Fibroblast of the aortic adventitia (primary cell): ENCODE measurements around the gene CHD9. TPM values are rescaled to one million over a fixed set of nuclear protein-coding genes. Genes with fewer than 3 reads are reported as not detected.

ENCODE experiments used
- DNase-seq: peaks from one replicate; pipeline ENCODE4 v3.0.0-alpha.2; 2010; ENCODE audit warnings: low read depth
- H3K4me3 ChIP-seq: 2 replicates; pipeline ENCODE4 v1.5.1; 2011; ENCODE audit warnings: low read depth, mild to moderate bottlenecking, control low read depth, low read length, moderate library complexity
- total RNA-seq: library from RNA; depleted of rRNA; stranded (reverse); fragments of >200 nt; gene quantifications from 2 replicates; pipeline ENCODE4 v1.2.3, GENCODE V29; 2012; ENCODE audit warnings: low replicate concordance
- TF ChIP-seq, protein P1 (sequence below): IDR thresholded peaks from 2 replicates; pipeline ENCODE4 v1.5.1; 2011; ENCODE audit warnings: mild to moderate bottlenecking, low read length, control low read depth, inconsistent platforms; ENCODE audit not compliant: insufficient read depth

CHD9 gene
- total RNA-seq, 1 donor, result 90.6 TPM

DNA sequence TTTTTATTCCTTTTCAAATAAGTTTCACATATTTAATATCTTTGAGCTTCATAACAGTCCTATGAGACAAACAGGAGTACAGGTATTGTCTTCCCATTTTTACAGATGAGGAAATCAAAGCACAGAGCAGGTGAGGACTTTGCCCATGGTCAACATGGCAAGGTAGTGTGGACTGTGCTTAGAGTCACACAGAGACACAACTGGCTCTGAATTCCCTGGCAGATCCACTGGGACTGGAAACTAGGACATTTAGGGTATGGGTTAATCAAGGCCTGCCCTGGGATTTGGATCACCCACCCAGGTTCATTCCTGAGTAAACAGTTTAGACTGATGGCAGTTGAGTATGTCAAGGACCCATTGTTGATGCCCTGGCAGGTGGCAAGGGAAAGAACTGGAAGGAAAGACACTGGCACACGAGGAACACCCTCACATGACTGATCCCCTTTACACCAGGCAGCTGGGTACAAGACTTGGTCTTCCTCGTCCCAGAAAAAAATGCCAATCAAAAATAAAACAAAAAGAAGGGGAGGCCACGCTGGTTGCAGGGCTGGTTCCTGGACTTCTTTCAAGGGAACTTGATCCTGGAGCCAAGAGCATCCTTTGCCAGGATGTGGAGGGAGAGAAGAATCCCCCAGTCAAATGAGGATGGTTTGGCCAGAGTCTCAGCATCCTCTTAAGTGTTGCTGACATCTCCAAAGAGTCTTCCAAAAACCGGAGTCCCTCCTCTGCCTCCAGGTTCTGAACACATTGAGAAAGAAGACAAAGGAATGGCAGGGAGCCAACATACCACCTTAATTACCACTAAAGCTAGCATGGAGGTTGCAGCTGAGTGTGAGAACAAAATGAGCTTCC is 34.9 kb downstream of the CHD9 start:
- TF ChIP-seq, protein P1, sequence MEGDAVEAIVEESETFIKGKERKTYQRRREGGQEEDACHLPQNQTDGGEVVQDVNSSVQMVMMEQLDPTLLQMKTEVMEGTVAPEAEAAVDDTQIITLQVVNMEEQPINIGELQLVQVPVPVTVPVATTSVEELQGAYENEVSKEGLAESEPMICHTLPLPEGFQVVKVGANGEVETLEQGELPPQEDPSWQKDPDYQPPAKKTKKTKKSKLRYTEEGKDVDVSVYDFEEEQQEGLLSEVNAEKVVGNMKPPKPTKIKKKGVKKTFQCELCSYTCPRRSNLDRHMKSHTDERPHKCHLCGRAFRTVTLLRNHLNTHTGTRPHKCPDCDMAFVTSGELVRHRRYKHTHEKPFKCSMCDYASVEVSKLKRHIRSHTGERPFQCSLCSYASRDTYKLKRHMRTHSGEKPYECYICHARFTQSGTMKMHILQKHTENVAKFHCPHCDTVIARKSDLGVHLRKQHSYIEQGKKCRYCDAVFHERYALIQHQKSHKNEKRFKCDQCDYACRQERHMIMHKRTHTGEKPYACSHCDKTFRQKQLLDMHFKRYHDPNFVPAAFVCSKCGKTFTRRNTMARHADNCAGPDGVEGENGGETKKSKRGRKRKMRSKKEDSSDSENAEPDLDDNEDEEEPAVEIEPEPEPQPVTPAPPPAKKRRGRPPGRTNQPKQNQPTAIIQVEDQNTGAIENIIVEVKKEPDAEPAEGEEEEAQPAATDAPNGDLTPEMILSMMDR, result no peak
- peak; percentile 75 for DNase-seq
- no peak overlapping the region for H3K4me3 ChIP-seq

- DNase-seq, result no peak
- TF ChIP-seq, protein P1, result no peak
- no peak overlapping the region for H3K4me3 ChIP-seq
Observed at GRCh38 chr16:53090286-53090590, 35.4 kb downstream of the CHD9 start.

- H3K4me3 ChIP-seq, result peak overlapping the region; percentile 25
- DNase-seq, result peak; percentile 99
- TF ChIP-seq, protein P1, result no peak
Observed at GRCh38 chr16:53090591-53091411, 36.0 kb downstream of the CHD9 start.

GRCh38 chr16:53091466-53092211 is 36.8 kb downstream of the CHD9 start:
- TF ChIP-seq, protein P1, result no peak
- peak; percentile 88 for DNase-seq
- peak overlapping the region; percentile 28 for H3K4me3 ChIP-seq

DNA sequence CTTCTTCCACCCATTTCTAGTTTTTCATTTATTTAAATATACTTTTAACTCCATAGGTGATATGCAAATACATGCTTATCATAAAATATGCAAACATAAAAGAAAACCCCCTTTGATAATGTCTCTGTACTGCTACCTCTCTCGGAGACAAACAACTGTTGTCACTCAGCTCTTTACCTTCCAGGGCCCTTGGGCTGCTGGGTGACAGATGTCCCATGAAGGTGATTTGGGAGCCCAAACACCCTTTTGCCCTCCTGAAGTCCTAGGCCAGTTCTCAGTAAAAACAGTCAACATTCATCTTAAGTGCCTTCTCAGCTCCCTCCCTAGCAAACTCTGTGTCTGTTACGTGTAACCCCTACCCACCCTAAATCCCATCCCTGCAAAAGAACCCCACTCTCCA is 37.5 kb downstream of the CHD9 start:
- TF ChIP-seq, protein P1, result no peak
- DNase-seq, result no peak
- no peak overlapping the region for H3K4me3 ChIP-seq

- TF ChIP-seq, protein P1, result no peak
- no peak overlapping the region for H3K4me3 ChIP-seq
Observed at GRCh38 chr16:53093162-53093744, 38.5 kb downstream of the CHD9 start.

More at GRCh38 chr16:53093162-53093744, 38.5 kb downstream of the CHD9 start:
- DNase-seq, result no peak
